Muscle of leg (tissue), 11 donors: ENCODE measurements around the gene ILK. TPM values are rescaled to one million over a fixed set of nuclear protein-coding genes. Genes with fewer than 3 reads are reported as not detected.

Experiments used
- DNase-seq: peaks from one replicate; pipeline ENCODE4 v3.0.0; 2013
- H3K27ac ChIP-seq: one replicate; pipeline ENCODE4 v1.5.1; 2013; ENCODE audit warnings: mild to moderate bottlenecking, low read length, control low read depth
- H3K27me3 ChIP-seq: one replicate; pipeline ENCODE4 v1.6.1; 2013; ENCODE audit warnings: low read length; ENCODE audit not compliant: control insufficient read depth, insufficient read depth
- H3K36me3 ChIP-seq: one replicate; pipeline ENCODE4 v1.6.1; 2013; ENCODE audit warnings: low read length; ENCODE audit not compliant: control insufficient read depth, insufficient read depth
- H3K4me1 ChIP-seq: one replicate; pipeline ENCODE4 v1.6.1; 2013; ENCODE audit warnings: low read length; ENCODE audit not compliant: control insufficient read depth, insufficient read depth
- H3K4me3 ChIP-seq: one replicate; pipeline ENCODE4 v1.5.1; 2013; ENCODE audit warnings: low read length, control low read depth
- H3K9me3 ChIP-seq: replicated peaks from 2 replicates; pipeline ENCODE4 v1.6.1; 2013; ENCODE audit warnings: low read depth, low read length; ENCODE audit not compliant: control insufficient read depth
- WGBS: methylation state at CpG from one replicate; pipeline ENCODE4 v1.1.5; 2013; ENCODE audit warnings: missing lambda C conversion rate; ENCODE audit not compliant: insufficient coverage; 5-methylcytosine and 5-hydroxymethylcytosine counted together
- polyA plus RNA-seq, 8 donors: library from polyadenylated mRNA; unstranded; fragments of 120-200 nt; gene quantifications; one replicate each; pipeline versions ENCODE4 v1.2.1 to v1.2.3, GENCODE V29; 2013; ENCODE audit warnings: inconsistent platforms in 1 of 8, low replicate concordance in 1 of 8; ENCODE audit not compliant: insufficient read length in 8 of 8, insufficient read depth in 1 of 8
- total RNA-seq: library from RNA; stranded (reverse); fragments of 120-200 nt; gene quantifications from one replicate; pipeline ENCODE4 v1.2.4, GENCODE V29; 2013

ILK gene
- total and polyA plus RNA-seq, 9 donors, result 139 to 165 (median 148) TPM

DNA sequence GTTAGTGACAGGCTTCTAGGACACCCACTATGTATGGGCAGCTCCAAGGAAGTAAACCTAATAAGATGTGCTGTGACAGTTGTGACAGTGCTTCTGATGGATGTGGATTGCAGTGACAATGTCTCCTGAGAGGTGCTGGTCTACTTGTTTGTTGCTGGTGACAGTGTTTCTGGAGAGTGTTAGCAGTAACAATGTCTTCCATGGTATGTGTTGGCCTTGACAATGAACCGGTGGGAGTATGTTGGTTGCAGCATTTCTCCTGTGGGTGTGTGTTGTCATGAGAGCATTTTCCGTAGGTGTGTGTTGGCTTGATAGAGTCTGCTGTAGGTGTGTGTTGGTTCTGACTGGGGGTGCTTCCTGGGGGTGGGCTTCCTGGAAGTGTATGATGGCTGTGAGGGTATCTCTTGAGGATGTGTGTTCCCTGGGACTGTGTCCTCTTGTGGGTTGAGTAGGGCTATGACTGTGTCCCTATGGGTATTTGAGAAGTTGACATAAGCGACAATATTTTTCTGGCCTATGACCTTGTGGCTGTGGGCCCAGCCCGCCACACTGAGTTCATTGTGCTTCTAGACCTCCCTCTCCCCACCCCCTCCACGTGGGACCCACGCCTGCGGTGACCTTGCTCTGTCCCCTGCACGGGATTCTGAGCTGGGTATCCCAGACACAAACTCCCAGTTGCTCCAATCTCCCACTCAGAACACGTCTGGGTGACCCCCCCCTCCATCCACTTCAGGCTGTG lies 50.9 kb downstream of the ILK start:
- Histone ChIP-seq H3K27me3 (no peaks in the 10 kb centered on the region), H3K9me3 (no peaks in the 10 kb centered on the region), H3K4me1 (peaks cover 31% of the 10 kb centered on the region), H3K27ac (peak overlapping the region; percentile 87), H3K36me3 (peaks cover 16% of the 10 kb centered on the region), H3K4me3 (peak overlapping the region; percentile 76)
- peak; percentile 52 for DNase-seq
- WGBS, result 20% methylated on average over 7 of the region's 9 CpGs

DNA sequence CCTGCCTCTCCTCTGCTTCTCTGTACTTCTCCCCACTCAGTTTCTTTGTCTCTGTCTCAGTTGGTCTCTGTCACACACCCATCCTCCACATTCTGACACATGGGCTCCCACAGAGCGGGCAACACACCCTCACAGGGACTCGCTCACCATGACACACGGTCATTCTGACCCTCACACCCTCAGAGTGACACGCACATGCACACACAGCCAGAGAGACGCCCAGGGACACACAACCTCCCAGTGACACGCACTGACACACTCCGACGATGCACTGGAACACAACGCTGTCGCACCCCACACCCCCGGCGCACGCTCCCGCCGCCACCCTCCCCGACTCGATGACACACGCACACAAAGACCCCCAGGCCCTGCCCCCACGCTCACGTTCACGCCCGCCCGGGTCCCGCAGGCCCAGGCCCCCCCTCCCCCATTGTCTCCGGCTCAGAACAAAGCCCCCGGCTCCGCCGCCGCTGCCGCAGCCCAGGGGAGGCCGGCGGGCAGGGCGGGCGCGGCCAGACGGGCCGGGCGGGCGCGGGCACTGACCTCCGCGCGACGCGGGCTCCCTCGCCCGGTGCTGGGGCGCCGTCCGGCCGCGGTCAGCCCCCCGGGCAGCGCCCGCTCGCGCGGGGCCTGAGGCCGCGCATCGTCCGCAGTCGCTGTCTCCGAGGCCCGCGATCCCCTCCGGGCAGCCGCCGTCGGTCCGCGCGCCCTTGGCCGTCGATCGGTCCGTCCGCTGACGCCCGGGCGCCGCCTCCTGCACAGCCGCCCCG lies 51.6 kb downstream of the ILK start:
- under 1% methylated on average over 69 of the region's 84 CpGs for WGBS
- Histone ChIP-seq H3K9me3 (no peaks in the 10 kb centered on the region), H3K27ac (peak overlapping the region; percentile 87), H3K27me3 (no peaks in the 10 kb centered on the region), H3K4me1 (peaks cover 31% of the 10 kb centered on the region), H3K4me3 (peak overlapping the region; percentile 76), H3K36me3 (peaks cover 14% of the 10 kb centered on the region)
- DNase-seq, result peak; percentile 65

DNA sequence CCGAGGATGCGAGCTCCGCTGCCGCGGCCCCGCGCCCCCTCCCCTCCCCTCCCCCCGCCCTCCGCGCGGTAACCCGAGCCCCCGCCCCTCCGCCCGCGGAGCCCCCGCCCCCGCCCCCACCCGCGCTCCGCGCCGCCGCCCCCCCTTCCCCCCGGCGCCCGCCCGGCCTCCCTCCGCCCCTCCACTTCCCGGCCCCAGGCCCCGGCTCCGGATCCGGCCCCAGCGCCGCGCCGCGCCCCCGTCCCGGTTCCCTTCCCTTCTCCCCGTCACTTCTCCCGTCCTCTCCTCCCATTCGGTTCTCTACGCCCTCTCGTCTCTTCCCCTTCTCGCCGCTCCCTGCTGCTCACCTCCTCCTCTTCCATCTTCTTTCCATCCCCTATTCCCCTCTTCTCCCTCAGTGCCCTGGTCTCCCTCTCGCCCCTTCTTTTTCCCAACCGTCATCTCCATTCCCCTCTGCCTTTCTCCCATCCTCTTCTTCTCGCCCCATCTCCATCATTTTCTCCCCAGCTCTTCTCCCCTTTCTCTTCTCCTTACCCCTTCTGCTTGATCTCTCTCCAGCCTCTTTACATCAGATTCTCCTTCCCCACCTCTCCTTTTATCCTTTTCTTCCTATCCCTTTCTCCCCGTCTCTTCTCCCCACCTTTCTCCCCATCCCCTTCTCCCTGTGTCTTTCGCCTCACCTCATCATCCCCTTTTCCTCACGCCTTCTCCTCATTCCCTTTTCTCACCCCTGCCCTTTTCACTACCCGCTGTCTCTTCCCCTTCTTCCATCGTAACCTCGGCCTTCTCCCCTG lies 52.4 kb downstream of the ILK start, which contains the start of gene DCHS1:
Gene DCHS1 (minus strand): TSS at position 20 of the 794 bp plus-strand sequence. CDS start 14,196 bp downstream, outside the sequence.
- H3K27me3 ChIP-seq, result no peaks in the 10 kb centered on the region
- DNase-seq, result peak; percentile 82
- H3K4me3 ChIP-seq, result peak within 1 kb of the TSS; percentile 76
- H3K36me3 ChIP-seq, result peaks cover 6% of the 10 kb centered on the region
- WGBS, result 4% methylated on average over 30 of the region's 56 CpGs
- peak within 1 kb of the TSS; percentile 94 for H3K27ac ChIP-seq
- no peaks in the 10 kb centered on the region for H3K9me3 ChIP-seq
- peaks cover 31% of the 10 kb centered on the region for H3K4me1 ChIP-seq

DNA sequence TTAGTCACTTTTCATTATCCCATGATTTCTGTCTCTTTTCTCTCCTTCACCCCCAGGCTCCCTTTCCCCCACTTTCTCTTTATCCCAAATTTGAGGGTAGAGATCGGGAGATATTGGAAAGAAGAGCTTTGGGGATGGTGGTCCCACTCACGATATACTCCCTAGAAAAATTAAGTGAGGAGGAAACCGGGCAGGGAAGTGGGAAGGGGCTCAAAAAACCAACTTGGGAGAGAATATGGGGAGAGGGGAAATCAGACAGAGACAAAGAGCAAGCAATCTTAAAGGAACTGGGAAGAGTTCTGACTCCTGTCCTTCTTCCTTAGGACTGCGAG lies 53.0 kb downstream of the ILK start:
- peaks cover 31% of the 10 kb centered on the region for H3K4me1 ChIP-seq
- 25% methylated on average over 2 of the region's 4 CpGs for WGBS
- no peaks in the 10 kb centered on the region for H3K27me3 ChIP-seq
- H3K36me3 ChIP-seq, result peaks cover 3% of the 10 kb centered on the region
- no peak for DNase-seq
- H3K9me3 ChIP-seq, result no peaks in the 10 kb centered on the region
- H3K4me3 ChIP-seq, result peak overlapping the region; percentile 72
- H3K27ac ChIP-seq, result peak overlapping the region; percentile 94

DNA sequence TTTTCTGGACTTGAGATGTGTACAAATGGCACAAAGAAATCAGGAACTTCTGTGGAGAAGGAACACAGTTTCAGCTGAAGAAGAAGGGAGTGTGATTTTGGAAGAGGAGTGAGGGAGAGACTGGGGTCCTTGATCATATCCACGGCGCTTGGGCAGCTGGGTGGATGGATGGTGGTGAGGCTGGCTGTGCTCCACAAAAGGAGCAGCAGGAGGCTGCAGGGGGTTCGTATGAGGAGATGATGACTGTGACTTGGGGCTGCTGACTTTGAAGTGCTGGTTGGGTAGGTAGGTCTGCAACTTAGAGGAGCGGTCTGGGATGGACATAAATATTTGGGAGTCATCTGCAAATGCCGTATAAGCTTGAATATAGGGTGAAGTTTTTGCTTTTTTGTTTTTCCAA lies 53.4 kb downstream of the ILK start:
- DNase-seq, result no peak
- H3K27me3 ChIP-seq, result no peaks in the 10 kb centered on the region
- H3K4me3 ChIP-seq, result no peak overlapping the region
- H3K4me1 ChIP-seq, result peaks cover 31% of the 10 kb centered on the region
- WGBS, result 20% methylated on average over 4 of the region's 5 CpGs
- peak overlapping the region; percentile 94 for H3K27ac ChIP-seq
- H3K36me3 ChIP-seq, result peaks cover 3% of the 10 kb centered on the region
- no peaks in the 10 kb centered on the region for H3K9me3 ChIP-seq

DNA sequence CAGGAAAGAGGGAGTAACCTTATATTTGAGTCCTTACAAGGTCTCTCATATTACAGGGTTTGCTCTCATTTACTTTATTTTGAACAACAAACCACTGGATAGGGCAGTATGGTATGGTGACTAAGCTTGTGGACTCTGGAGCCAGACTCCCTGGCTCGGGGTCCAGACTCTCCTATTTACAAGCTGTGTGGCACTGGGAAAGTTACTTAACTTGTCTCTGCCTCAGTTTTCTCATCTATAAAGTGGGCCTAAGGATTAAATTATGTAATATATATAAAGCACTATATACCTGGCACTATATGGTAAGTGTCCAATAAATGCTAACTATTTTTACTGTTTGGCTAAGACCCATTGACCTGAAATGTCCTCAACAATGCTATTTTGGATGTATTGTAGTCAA lies 53.8 kb downstream of the ILK start:
- Histone ChIP-seq H3K36me3 (peaks cover 1% of the 10 kb centered on the region), H3K4me1 (peaks cover 30% of the 10 kb centered on the region), H3K27ac (peak overlapping the region; percentile 94), H3K27me3 (no peaks in the 10 kb centered on the region), H3K4me3 (no peak overlapping the region), H3K9me3 (no peaks in the 10 kb centered on the region)
- no peak for DNase-seq
- no CpG with 5 or more reads among the region's 1 CpG for WGBS

DNA sequence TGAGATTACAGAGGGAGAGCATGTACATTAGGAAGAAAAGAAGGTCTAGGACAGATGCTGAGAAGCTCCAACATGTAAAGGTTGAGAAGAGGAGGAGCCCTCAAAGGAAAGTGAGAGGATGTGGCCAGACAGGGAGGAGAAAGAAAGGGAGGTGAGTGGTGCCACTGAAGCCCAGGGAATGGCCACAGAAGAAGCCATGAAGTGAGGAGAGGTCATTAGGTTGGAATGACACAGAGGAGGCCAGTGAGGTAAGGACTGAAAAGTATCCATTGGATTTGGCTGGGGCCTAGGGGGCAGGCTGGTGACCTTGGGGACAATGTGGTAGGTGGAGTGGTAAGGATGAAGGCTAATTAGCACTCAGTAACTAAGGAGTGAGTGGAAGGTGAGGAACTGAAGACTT lies 55.1 kb downstream of the ILK start:
- no peaks in the 10 kb centered on the region for H3K36me3 ChIP-seq
- H3K4me3 ChIP-seq, result no peak overlapping the region
- H3K27me3 ChIP-seq, result no peaks in the 10 kb centered on the region
- peaks cover 22% of the 10 kb centered on the region for H3K4me1 ChIP-seq
- no peaks in the 10 kb centered on the region for H3K9me3 ChIP-seq
- H3K27ac ChIP-seq, result no peak overlapping the region
- no peak for DNase-seq

Other genes with a start within 250 kb of the ILK start
- gene SMPD1, start 213.3 kb upstream of the ILK start, total RNA-seq, result 16.7 TPM
- 10 to 100 TPM; 22.9 to 28.4 (median 26.0) TPM for gene SMPD1, start 213.3 kb upstream of the ILK start, polyA plus RNA-seq
- 26.4 TPM for gene APBB1, start 184.7 kb upstream of the ILK start, total RNA-seq
- 10 to 100 TPM; 26.0 to 33.2 (median 30.5) TPM for gene APBB1, start 184.7 kb upstream of the ILK start, polyA plus RNA-seq
- gene HPX, start 162.8 kb upstream of the ILK start, total RNA-seq, result 1.3 TPM
- gene HPX, start 162.8 kb upstream of the ILK start, polyA plus RNA-seq, result 1 to 10 TPM in 7 of 8 donors, under 1 TPM in 1; 0.88 to 3.9 (median 2.8) TPM
- 15.3 TPM for gene TRIM3, start 129.8 kb upstream of the ILK start, total RNA-seq
- gene TRIM3, start 129.8 kb upstream of the ILK start, polyA plus RNA-seq, result 10 to 100 TPM; 11.4 to 20.0 (median 15.8) TPM
- gene ARFIP2, start 122.4 kb upstream of the ILK start, total RNA-seq, result 29.7 TPM
- gene ARFIP2, start 122.4 kb upstream of the ILK start, polyA plus RNA-seq, result 10 to 100 TPM; 32.0 to 41.4 (median 35.9) TPM
- 19.8 TPM for gene TIMM10B, start 122.3 kb upstream of the ILK start, total RNA-seq
- gene TIMM10B, start 122.3 kb upstream of the ILK start, polyA plus RNA-seq, result 10 to 100 TPM; 16.1 to 23.9 (median 17.6) TPM
- gene DNHD1, start 106.5 kb upstream of the ILK start, total RNA-seq, result 4.1 TPM
- gene DNHD1, start 106.5 kb upstream of the ILK start, polyA plus RNA-seq, result 10 to 100 TPM in 1 of 8 donors, 1 to 10 TPM in 7; 3.3 to 10.7 (median 6.7) TPM
- gene RRP8, start 158 bp upstream of the ILK start, total RNA-seq, result 24.3 TPM
- 10 to 100 TPM; 16.7 to 20.6 (median 18.8) TPM for gene RRP8, start 158 bp upstream of the ILK start, polyA plus RNA-seq
- 76.3 TPM for gene TAF10, start 8.4 kb downstream of the ILK start, total RNA-seq
- gene TAF10, start 8.4 kb downstream of the ILK start, polyA plus RNA-seq, result 100 to 1,000 TPM in 6 of 8 donors, 10 to 100 TPM in 2; 95.7 to 128 (median 110) TPM
- gene TPP1, start 15.6 kb downstream of the ILK start, total RNA-seq, result 17.1 TPM
- 10 to 100 TPM; 30.9 to 52.0 (median 37.8) TPM for gene TPP1, start 15.6 kb downstream of the ILK start, polyA plus RNA-seq
- 36.3 TPM for gene DCHS1, start 52.0 kb downstream of the ILK start, total RNA-seq
- 10 to 100 TPM; 30.7 to 69.3 (median 51.0) TPM for gene DCHS1, start 52.0 kb downstream of the ILK start, polyA plus RNA-seq
- gene MRPL17, start 79.6 kb downstream of the ILK start, total RNA-seq, result 37.2 TPM
- 10 to 100 TPM; 63.5 to 86.7 (median 71.7) TPM for gene MRPL17, start 79.6 kb downstream of the ILK start, polyA plus RNA-seq
- 0.04 TPM for gene OR2AG2, start 168.2 kb downstream of the ILK start, total RNA-seq
- under 1 TPM in 3 of 8 donors, not detected in 5; 0.04 to 0.05 (median 0.04) TPM for gene OR2AG2, start 168.2 kb downstream of the ILK start, polyA plus RNA-seq
- not detected for gene OR2AG1, start 179.2 kb downstream of the ILK start, total RNA-seq
- gene OR2AG1, start 179.2 kb downstream of the ILK start, polyA plus RNA-seq, result under 1 TPM in 4 of 8 donors, not detected in 4; 0.04 to 0.05 (median 0.05) TPM
- gene OR6A2, start 195.9 kb downstream of the ILK start, total RNA-seq, result 0.04 TPM
- under 1 TPM in 1 of 8 donors, not detected in 7; 0.04 TPM for gene OR6A2, start 195.9 kb downstream of the ILK start, polyA plus RNA-seq
- gene OR10A5, start 241.9 kb downstream of the ILK start, total RNA-seq, result not detected
- not detected for gene OR10A5, start 241.9 kb downstream of the ILK start, polyA plus RNA-seq